GM10847 (cell line): Measurements from ENCODE around the gene DNAH1.

Experiments used
- POLR2A ChIP-seq: IDR thresholded peaks from 2 replicates; pipeline ENCODE4 v1.6.1; 2011; ENCODE audit not compliant: insufficient read length; ENCODE audit errors: extremely low read depth

The DNAH1 gene

DNA sequence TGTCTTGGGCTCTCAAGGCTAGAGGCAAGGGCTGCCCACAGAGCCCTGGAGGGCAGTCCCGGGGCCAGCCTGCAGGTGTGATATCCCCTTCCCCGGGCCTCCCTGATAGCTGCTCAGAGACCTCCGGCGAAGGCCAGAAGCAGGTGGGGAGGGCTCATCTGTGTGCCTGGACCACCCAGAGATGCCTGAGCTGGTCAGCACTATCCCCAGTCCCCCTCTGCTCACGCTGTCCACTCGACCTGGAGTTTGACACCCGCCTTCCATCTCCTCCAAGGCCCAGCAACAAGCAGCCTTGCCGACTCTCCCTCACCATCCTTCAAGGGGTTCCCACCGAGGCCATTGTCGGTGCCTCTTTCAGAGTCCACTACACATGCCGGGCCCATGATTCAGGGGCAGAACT lies 39.4 kb downstream of the DNAH1 start:
- TF ChIP-seq POLR2A = no peak

DNA sequence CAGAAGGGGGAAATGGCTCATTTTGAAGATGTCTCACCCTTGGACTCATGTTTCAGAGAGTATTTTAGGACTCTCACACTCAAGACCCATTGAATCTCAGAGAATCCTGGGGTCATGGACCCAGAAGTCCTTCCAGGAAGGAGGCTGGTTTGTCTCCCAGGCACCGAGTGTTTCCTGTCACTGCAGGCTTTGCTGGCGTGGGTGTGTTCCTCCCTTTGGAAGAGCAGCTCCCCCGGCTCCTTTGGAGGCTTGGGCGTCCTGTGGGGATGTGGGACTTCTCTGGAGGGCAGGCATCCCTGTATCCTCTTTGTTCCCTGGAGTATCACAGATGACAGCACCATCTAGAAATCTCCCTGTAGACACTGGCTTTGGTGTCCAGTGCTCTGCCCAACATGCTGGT lies 40.0 kb downstream of the DNAH1 start:
- TF ChIP-seq POLR2A = no peak

DNA sequence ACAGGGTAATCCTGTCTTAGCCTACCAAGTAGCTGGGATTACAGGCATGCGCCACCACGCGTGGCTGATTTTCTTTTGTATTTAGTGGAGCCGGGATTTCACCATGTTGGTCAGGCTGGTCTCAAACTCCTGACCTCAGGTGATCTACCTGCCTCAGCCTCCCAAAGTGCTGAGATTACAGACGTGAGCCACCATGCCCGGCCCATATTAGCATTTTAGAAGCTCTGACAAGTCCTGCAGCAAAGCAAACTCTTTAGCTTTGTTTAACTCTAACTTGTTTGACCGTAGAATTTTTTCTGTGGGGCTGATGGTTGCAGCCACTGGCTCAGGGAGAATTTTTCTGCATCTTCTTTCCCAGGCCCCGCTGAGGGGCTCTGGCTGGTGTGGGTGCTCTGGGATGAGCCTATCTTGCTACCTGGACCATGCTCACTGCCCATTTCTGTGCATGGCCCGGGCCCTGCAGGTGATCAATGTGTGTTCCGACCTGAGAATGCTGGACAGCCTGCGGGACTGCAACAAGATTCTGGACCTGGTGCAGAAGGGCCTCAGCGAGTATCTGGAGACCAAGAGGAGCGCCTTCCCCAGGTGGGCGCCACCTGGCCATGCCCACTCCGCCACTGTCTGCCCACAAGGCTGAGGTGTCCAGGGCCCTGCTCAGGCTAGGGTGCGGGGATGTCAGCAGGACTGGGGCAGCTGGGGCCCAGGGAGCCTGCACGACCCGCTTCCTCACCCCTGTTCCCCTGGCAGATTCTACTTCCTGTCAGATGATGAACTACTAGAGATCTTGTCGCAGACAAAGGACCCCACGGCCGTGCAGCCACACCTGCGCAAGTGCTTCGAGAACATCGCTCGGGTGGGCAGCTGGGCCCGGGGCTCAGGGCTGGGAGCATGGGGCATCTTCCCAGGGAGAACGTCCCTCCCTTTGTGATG lies 41.3 kb downstream of the DNAH1 start:
- TF ChIP-seq POLR2A = no peak

DNA sequence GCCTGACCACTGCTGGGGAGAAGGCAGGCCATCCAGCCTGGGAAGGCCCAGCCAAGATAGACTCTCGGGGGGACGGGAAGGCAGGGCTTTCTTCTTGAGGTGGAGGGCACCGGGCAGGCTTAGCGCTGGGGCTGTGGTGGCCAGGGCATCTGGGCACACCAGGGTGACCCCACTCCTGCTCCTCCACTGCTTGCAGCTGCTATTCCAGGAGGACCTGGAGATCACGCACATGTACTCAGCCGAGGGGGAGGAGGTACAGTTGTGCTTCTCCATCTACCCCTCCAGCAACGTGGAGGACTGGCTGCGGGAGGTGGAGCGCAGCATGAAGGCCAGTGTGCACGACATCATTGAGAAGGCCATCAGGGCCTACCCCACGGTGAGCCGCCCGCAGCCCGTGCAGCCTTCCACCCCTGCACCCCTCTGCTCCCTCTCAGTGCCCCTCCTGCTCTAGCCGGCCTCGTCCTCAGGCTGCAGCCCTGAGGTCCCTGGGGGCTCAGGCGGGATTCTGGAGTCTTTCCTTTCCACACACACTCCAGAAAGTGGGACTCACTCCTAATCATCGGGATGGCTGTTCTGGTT lies 42.3 kb downstream of the DNAH1 start:
- no peak for TF ChIP-seq POLR2A

DNA sequence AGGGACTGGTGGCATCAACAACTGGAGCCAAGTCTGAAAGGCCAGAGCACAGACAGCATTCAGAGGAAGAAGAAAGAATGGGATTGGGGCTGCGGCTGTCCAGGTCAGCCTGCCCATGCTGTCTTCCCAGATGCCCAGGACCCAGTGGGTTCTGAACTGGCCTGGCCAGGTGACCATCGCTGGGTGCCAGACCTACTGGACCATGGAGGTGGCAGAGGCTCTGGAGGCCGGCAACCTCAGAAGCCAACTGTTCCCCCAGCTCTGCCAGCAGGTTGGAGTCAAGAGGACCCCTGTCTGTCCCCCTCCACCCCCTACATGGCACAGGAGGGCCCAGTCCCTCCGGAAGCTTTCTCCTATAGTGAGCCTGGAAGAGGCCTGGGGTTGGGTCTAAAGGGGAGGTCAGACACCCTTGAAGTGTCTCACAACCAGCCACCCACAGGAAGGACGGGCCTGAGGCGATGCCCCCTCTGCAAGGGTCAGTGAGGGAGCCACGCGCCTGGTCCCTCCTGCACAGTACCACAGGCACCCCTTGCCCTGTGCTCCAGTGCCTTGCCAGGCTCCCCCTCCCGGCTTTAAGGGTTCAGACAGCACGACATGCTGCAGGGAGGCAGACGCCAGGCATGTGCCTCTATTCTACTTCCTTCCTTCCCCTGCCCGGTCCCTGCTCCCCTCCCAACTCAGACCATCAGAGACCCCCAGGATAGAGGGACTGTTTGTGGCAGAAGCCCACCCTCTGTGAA lies 43.2 kb downstream of the DNAH1 start:
- no peak for TF ChIP-seq POLR2A

DNA sequence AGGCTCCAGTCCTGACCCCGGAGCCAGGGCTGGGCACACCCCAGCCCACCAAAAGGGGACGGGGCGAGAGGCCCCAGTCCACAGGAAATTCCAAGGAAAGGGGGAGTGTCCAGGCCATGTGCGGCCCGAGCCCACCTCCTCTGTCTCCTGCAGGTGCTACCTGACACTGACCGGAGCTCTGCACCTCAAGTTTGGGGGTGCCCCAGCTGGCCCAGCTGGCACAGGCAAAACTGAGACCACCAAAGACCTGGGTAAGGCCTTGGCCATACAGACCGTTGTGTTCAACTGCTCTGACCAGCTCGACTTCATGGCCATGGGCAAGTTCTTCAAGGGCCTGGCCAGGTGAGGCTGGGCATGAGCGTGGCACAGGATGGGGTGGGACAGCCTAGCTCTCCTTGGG lies 44.9 kb downstream of the DNAH1 start:
- TF ChIP-seq POLR2A = no peak

DNA sequence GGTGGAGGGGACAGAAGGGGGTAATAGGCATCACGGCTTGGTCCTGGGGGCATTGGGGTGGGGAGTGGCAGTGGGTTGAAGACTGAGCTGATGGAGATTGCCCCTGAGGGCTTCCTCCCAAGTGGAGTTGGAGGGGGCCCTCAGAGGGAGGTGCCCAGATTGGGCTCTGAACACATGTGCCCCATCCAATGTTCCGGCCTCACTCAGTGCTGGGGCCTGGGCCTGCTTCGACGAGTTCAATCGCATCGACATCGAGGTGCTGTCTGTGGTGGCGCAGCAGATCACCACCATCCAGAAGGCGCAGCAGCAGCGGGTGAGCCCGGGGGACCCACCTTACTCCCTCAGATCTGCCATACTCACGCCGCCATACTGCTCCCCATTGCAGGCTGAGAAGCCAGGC lies 45.3 kb downstream of the DNAH1 start:
- TF ChIP-seq POLR2A = no peak

DNA sequence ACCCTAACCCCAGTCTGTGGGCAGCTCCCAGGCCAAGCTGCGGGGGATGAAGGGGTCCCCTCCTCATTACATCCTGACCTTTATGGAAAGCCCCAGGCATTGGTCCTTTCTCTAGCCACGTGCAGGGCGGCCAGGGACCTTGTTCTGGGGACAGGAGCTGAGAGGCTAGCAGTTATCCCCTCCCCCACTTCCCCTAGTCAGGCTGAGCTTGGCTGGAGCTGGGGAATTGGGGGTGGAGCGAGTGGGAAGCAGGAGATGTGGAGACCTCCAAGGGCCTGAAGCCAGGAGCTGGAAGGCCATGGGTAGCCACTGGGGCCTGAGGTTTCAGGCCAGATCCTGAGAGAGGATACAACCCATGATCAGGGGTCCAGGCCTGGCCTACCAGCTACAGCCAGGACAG lies 45.8 kb downstream of the DNAH1 start:
- no peak for TF ChIP-seq POLR2A

DNA sequence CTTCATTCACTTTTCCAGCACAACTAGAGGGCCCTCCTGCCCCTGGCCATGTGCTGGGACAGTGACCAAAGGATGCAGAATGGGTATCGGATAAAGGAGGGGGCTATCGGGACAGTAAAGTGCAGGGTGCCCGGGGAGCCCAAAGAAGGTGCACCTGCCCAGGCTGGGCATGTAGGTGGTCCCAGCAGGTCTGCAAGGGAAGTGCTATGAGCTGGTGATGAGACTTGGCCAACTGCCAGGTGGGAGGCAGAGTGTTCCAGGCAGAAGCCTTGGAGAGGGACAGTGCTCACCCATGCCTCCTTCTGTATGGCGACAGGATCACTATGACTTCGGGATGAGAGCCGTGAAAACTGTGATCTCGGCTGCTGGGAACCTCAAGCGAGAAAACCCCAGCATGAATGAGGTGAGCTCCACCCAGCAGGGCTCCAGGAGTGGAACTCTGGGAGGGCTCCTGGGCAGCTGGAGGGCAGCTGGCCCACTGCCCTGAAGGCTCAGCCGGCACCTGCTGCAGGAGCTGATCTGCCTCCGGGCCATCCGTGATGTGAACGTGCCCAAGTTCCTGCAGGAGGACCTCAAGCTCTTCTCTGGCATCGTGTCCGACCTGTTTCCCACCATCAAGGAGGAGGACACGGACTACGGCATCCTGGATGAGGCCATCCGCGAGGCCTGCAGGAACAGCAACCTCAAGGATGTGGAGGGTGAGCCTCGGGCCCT lies 48.4 kb downstream of the DNAH1 start:
- no peak for TF ChIP-seq POLR2A

DNA sequence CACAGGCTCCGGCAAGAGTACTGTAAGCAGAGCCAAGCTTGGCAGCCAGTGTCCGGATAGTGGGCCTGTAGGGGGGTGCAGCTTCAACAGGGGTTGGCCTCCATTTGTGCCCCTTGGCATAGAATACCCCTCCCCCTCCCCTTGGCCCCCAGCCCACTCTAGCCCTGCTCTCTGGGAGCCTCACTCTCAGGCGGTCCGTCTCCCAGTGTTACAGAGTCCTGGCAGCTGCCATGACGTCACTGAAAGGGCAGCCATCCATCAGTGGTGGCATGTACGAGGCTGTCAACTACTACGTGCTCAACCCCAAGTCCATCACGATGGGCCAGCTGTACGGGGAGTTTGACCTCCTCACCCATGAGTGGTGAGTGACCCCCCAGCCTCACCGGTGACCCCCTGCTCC lies 50.4 kb downstream of the DNAH1 start:
- no peak for TF ChIP-seq POLR2A

DNA sequence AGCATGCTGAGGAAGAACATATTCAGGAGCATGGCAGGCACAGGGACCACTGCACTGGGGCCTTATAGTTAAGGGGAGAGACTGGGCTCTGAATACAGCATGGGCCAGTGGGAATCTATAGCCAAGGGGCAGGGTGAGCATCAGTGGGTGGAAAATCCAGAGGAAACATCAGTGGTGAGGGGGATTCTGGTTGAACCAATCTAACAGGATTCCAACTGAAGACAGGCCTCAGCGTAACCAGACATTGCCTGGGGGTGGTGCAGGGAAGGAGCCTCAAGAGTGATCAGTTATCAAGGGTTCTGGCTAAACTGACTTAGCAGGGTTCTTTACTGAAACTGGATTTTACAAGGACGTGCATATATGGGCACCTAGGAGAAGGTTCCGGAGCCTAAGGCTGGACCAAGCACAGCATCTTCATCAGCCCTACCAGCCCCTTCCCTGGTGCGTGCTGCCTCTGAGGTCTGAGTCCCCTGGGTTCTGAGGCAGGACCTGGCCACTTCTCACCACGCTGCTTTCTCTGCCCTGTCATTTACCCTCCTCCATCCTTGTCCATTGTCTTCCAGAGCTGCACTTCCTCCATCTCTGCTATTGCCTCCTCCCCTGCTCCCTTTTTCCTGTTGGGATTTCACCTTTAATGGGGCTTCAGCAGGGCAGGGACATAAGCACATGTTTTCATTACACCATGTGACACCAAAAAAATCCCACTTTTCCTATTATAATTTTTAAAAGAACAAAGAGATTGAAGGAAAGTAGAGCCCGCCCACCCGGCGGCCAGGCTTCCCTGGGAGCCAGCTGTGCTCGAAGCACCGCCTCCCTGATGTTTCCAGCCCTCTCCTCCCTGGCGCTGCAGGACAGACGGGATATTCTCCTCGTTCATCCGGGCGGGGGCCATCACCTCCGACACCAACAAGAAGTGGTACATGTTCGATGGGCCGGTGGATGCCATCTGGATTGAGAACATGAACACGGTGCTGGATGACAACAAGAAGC lies 52.1 kb downstream of the DNAH1 start:
- no peak for TF ChIP-seq POLR2A

DNA sequence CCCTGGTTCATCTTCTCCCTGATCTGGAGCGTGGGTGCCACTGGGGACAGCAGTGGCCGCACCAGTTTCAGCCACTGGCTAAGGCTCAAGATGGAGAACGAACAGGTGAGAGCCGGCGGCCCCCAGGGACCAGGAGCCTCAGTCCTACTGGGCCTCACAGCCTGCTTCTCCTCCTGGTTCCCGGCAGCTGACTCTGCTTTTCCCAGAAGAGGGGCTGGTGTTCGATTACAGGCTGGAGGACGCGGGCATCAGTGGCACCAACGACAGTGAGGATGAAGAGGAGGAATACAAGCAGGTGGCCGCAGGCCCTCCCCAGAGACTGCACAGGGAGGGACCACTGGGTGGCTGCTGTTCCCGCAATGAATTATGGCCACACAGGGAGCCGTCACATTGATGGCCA lies 54.4 kb downstream of the DNAH1 start:
- no peak for TF ChIP-seq POLR2A

DNA sequence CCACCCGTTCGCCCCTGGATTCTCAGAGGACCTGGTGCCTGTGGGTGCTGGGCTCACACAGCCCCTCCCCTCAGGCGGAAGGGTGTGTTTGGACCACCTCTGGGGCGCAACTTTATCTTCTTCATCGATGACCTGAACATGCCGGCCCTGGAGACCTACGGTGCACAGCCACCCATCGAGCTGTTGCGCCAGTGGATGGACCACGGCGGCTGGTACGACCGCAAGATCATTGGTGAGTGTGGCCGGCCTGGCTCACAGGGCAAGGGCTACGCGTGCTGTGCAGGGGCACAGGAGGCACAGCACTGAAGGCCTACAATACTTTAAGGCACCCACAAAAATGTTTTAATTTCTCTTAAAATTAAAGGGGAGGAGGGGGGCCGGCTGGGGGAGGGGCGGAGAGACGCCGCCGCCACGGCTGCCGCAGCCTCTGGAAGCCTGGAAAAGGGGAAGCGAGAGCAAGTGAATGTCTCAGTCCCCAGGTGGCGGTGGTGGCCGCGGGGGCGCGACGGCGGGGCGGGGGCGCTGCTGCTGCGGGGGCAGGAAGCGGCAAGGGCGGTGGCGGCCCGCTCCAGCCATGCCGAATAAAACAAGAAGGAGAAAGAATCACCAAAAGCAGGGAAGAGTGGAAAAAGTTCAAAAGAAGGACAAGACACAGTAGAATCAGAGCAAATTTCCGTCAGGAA lies 56.8 kb downstream of the DNAH1 start:
- TF ChIP-seq POLR2A = no peak

DNA sequence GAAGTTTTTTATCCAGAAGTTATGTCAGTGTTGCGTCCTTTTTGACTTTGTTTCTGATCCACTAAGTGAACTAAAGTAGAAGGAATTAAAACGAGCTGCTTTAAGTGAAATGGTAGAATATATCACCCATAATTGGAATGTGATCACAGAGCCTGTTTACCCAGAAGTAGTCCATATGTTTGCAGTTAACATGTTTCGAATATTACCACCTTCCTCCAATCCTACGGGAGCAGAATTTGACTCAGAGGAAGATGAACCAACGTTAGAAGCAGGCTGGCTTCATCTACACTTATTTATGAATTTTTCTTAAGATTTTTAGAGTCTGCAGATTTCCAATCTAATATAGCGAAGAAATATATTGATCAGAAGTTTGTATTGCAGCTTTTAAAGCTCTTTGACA lies 57.6 kb downstream of the DNAH1 start:
- TF ChIP-seq POLR2A = no peak
